ENCODE data around the gene RCAN3. TPM values are rescaled to one million over a fixed set of nuclear protein-coding genes. Genes with fewer than 3 reads are reported as not detected.

The RCAN3 gene
- total and polyA plus RNA-seq, 2 of the 4 experiments (the other 2 are of a cell fraction) = 4.0 to 5.9 TPM

GRCh38 chr1:24481101-24481500 lies 21.5 kb upstream of the RCAN3 start:
- Histone ChIP-seq H3K27me3 (ENCODE audit: control insufficient read depth, insufficient read depth, low read length) (no peaks in the 10 kb centered on the region), H4K91ac (ENCODE audit: insufficient read depth, low read depth, low read length) (no peak overlapping the region), H3K4me3 (ENCODE audit: insufficient read depth, low read depth, low read length) (no peak overlapping the region), H3K4ac (ENCODE audit: low read depth, low read length) (no peak overlapping the region), H3K56ac (ENCODE audit: extremely low read depth, insufficient read depth, low read length) (no peak overlapping the region), H3K4me1 (ENCODE audit: control insufficient read depth, insufficient read depth, low read length) (no peaks in the 10 kb centered on the region), H2AK5ac (ENCODE audit: low read depth, low read length) (no peak overlapping the region; the same call in 1 of the 2 replicates), H3K27ac (ENCODE audit: insufficient read depth, low read length) (no peak overlapping the region), H3K9me1 (ENCODE audit: insufficient read depth, low read length) (no peaks in the 10 kb centered on the region; the same call in 1 of the 2 replicates), H2BK20ac (ENCODE audit: low read depth, low read length) (no peak overlapping the region), H3K4me2 (ENCODE audit: low read depth, low read length) (no peak overlapping the region), H2BK120ac (ENCODE audit: low read depth, low read length) (no peak overlapping the region), H4K5ac (ENCODE audit: low read depth, low read length) (no peak overlapping the region), H3K9ac (ENCODE audit: low read depth, low read length) (no peak overlapping the region), H4K8ac (ENCODE audit: low read depth in 2 of 2, low read length in 2 of 2) (no peak overlapping the region), H2AFZ (replicated peaks; ENCODE audit: low read length, poor library complexity) (no peak overlapping the region), H3K14ac (replicated peaks; ENCODE audit: low read depth, low read length) (no peak overlapping the region; the same call in 1 of the 2 replicates), H4K20me1 (ENCODE audit: insufficient read depth, low read length) (no peaks in the 10 kb centered on the region), H3K18ac (ENCODE audit: low read depth, low read length) (no peak overlapping the region), H3K79me1 (ENCODE audit: low read depth in 1 of 2, low read length in 2 of 2) (no peaks in the 10 kb centered on the region), H3K23ac (ENCODE audit: low read depth, low read length) (no peak overlapping the region), H3K36me3 (ENCODE audit: control insufficient read depth, insufficient read depth, low read length) (no peaks in the 10 kb centered on the region), H2BK15ac (ENCODE audit: low read depth, low read length) (no peak overlapping the region), H2AK9ac (replicated peaks; ENCODE audit: low read depth, low read length, poor library complexity) (no peak overlapping the region), H3K9me3 (ENCODE audit: control insufficient read depth, insufficient read depth, low read length) (no peaks in the 10 kb centered on the region), H2BK5ac (ENCODE audit: low read depth, low read length, poor library complexity, severe bottlenecking) (no peak overlapping the region)
- ChIA-PET POLR2A (ENCODE audit: unreplicated experiment) (no interaction called here), CTCF (interaction anchor here (0.9 to 1.1 kb wide), 2 partner anchors 9 to 11 kb away, joined by 4 to 5 read pairs; no protein-coding TSS in a partner anchor)
- no peak for TF ChIP-seq RFX5 (IDR thresholded peaks at IDR 0.05; ENCODE audit: low read depth, low read length)
- no peak for TF ChIP-seq BHLHE40 (IDR thresholded peaks at IDR 0.05; ENCODE audit: low read depth, low read length)
- TF ChIP-seq POLR2A (IDR thresholded peaks at IDR 0.05; ENCODE audit: low read depth, low read length) = no peak
- TF ChIP-seq FOS (IDR thresholded peaks at IDR 0.05; ENCODE audit: low read depth, low read length) = no peak
- no TSS peak for BruUV-seq (replicated peaks)
- no peak for DNase-seq
- intact Hi-C loops (cut with micrococcal nuclease) = no loop called here
- dilution Hi-C loops (cut with HindIII; ENCODE audit: low sequenced_read_pairs, unreplicated experiment) = no loop called here
- in situ Hi-C loops (cut with MboI; ENCODE audit: low sequenced_read_pairs) = no loop called here
- ATAC-seq (ENCODE audit: low read depth) = no peak
- no CpG with 5 or more reads among the region's 2 CpGs for WGBS, 2 experiments (ENCODE audit: extremely low coverage in 2 of 2, insufficient read length in 1 of 2)

All from IMR-90 (cell line).